Smooth muscle cell (in vitro differentiated cells): ENCODE results near the gene JKAMP. TPM values are rescaled to one million over a fixed set of nuclear protein-coding genes. Genes with fewer than 3 reads are reported as not detected.

ENCODE experiments used
- DNase-seq: peaks from one replicate; lab custom pipeline; 2025; ENCODE audit not compliant: unreplicated experiment; lab: John Stamatoyannopoulos, UW
- H2AFZ ChIP-seq: fragments of 200-600 bp; sonication (generic); 2 replicates; pipeline ENCODE4 v1.6.0; 2016; ENCODE audit warnings: antibody characterized with exemption, low read depth, mild to moderate bottlenecking
- H3F3A ChIP-seq: fragments of 200-600 bp; sonication (generic); 2 replicates; pipeline ENCODE4 v1.6.0; 2017; ENCODE audit warnings: antibody characterized with exemption, low read depth
- H3K27ac ChIP-seq: fragments of 200-600 bp; sonication (generic); 2 replicates; pipeline ENCODE4 v1.5.1; 2016; ENCODE audit warnings: low read depth, mild to moderate bottlenecking
- H3K27me3 ChIP-seq: fragments of 200-600 bp; sonication (generic); 2 replicates; pipeline ENCODE4 v1.6.1; 2016; ENCODE audit warnings: low read depth, mild to moderate bottlenecking
- H3K36me3 ChIP-seq: fragments of 200-600 bp; sonication (generic); 2 replicates; pipeline ENCODE4 v1.5.1; 2016; ENCODE audit warnings: low read depth
- H3K4me1 ChIP-seq: fragments of 200-600 bp; sonication (generic); 2 replicates; pipeline ENCODE4 v1.5.1; 2016; ENCODE audit warnings: low read depth
- H3K4me2 ChIP-seq: fragments of 200-600 bp; sonication (generic); 2 replicates; pipeline ENCODE4 v1.6.0; 2016; ENCODE audit warnings: mild to moderate bottlenecking
- H3K4me3 ChIP-seq: fragments of 200-600 bp; sonication (generic); 2 replicates; pipeline ENCODE4 v1.5.1; 2016; ENCODE audit warnings: mild to moderate bottlenecking
- H3K79me2 ChIP-seq: fragments of 200-600 bp; sonication (generic); 2 replicates; pipeline ENCODE4 v1.6.0; 2016; ENCODE audit warnings: low read depth, mild to moderate bottlenecking
- H3K9ac ChIP-seq: fragments of 200-600 bp; sonication (generic); 2 replicates; pipeline ENCODE4 v1.6.0; 2016; ENCODE audit warnings: low read depth
- H3K9me3 ChIP-seq: fragments of 200-600 bp; sonication (generic); replicated peaks from 2 replicates; pipeline ENCODE4 v1.5.1; 2016; ENCODE audit warnings: low read depth
- H4K20me1 ChIP-seq: fragments of 200-600 bp; sonication (generic); 2 replicates; pipeline ENCODE4 v1.6.0; 2016; ENCODE audit warnings: low read depth
- WGBS: methylation state at CpG from one replicate; pipeline ENCODE4 v1.1.7; 2016; ENCODE audit warnings: low lambda C conversion rate; 5-methylcytosine and 5-hydroxymethylcytosine counted together
- polyA plus RNA-seq: library from polyadenylated mRNA; unstranded; fragments of >200 nt; fragmentation: Nextera tagmentation; extraction: Ambion mirVana; gene quantifications from 2 replicates; pipeline ENCODE4 v1.2.1, GENCODE V29; 2016
- total RNA-seq: library from RNA; depleted of rRNA; stranded (reverse); fragments of >200 nt; gene quantifications from 2 replicates; pipeline ENCODE4 v1.2.3, GENCODE V29; 2014
- TF ChIP-seq, protein P1 (sequence below): fragments of 200-600 bp; sonication (generic); IDR thresholded peaks from 2 replicates; pipeline ENCODE4 v1.5.1; 2017; ENCODE audit warnings: borderline replicate concordance, mild to moderate bottlenecking, antibody characterized with exemption; ENCODE audit not compliant: insufficient read depth, poor library complexity, severe bottlenecking

JKAMP gene
- total and polyA plus RNA-seq, 2 experiments from 2014 or later: 81.2 to 147 TPM

GRCh38 chr14:59534361-59534987 lies 50.2 kb downstream of the JKAMP start:
- TF ChIP-seq, protein P1, sequence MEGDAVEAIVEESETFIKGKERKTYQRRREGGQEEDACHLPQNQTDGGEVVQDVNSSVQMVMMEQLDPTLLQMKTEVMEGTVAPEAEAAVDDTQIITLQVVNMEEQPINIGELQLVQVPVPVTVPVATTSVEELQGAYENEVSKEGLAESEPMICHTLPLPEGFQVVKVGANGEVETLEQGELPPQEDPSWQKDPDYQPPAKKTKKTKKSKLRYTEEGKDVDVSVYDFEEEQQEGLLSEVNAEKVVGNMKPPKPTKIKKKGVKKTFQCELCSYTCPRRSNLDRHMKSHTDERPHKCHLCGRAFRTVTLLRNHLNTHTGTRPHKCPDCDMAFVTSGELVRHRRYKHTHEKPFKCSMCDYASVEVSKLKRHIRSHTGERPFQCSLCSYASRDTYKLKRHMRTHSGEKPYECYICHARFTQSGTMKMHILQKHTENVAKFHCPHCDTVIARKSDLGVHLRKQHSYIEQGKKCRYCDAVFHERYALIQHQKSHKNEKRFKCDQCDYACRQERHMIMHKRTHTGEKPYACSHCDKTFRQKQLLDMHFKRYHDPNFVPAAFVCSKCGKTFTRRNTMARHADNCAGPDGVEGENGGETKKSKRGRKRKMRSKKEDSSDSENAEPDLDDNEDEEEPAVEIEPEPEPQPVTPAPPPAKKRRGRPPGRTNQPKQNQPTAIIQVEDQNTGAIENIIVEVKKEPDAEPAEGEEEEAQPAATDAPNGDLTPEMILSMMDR: no peak
- Histone ChIP-seq H3K27me3 (no peaks in the 10 kb centered on the region), H3F3A (no peaks in the 10 kb centered on the region), H3K4me3 (no peak overlapping the region), H3K36me3 (no peaks in the 10 kb centered on the region), H3K4me1 (no peaks in the 10 kb centered on the region), H2AFZ (peak overlapping the region; percentile 62), H3K4me2 (no peak overlapping the region), H4K20me1 (no peaks in the 10 kb centered on the region), H3K9ac (no peak overlapping the region), H3K9me3 (no peaks in the 10 kb centered on the region), H3K79me2 (no peaks in the 10 kb centered on the region), H3K27ac (no peak overlapping the region)
- WGBS: 65% methylated on average over 7 of the region's 7 CpGs
- no peak for DNase-seq

- Histone ChIP-seq H3K79me2 (no peaks in the 10 kb centered on the region), H3K4me3 (no peak overlapping the region), H3K36me3 (no peaks in the 10 kb centered on the region), H3K4me1 (no peaks in the 10 kb centered on the region), H3K27ac (no peak overlapping the region), H4K20me1 (no peaks in the 10 kb centered on the region), H3K9ac (no peak overlapping the region), H2AFZ (no peak overlapping the region), H3K27me3 (no peaks in the 10 kb centered on the region), H3F3A (no peaks in the 10 kb centered on the region), H3K9me3 (no peaks in the 10 kb centered on the region), H3K4me2 (no peak overlapping the region)
- no peak for DNase-seq
- 88% methylated on average over 1 of the region's 1 CpG for WGBS
- TF ChIP-seq, protein P1: no peak
Measured at GRCh38 chr14:59537476-59537875, 53.2 kb downstream of the JKAMP start.

DNA sequence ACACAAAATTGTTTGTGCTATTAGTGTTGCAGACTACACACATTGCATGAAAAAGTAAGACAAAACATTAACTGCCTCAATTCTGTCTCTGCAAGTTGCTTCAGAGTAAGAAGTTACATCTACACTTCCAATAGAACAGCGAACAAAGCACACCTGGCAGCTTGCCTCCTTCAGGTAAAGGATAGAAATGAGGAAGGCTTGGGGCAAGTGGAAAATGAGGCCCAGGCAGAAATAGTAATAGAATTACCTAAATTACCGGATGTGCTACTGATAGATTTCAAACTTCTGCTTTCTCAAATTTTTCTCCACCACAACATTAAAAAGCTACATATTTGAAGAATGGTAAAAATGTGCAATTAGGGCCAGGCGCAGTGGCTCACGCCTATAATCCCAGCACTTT lies 54.6 kb downstream of the JKAMP start:
- no peak for DNase-seq

More for the DNA sequence above, 54.6 kb downstream of the JKAMP start:
- Histone ChIP-seq H3K9me3 (no peaks in the 10 kb centered on the region), H3K4me3 (no peak overlapping the region), H3K27ac (no peak overlapping the region), H3K4me2 (no peak overlapping the region), H3F3A (no peaks in the 10 kb centered on the region), H3K79me2 (no peaks in the 10 kb centered on the region), H3K4me1 (no peaks in the 10 kb centered on the region), H2AFZ (no peak overlapping the region), H3K27me3 (no peaks in the 10 kb centered on the region), H3K9ac (no peak overlapping the region), H4K20me1 (no peaks in the 10 kb centered on the region), H3K36me3 (no peaks in the 10 kb centered on the region)
- WGBS: 91% methylated on average over 4 of the region's 4 CpGs
- TF ChIP-seq, protein P1: no peak
